HG03196 (cell line): ENCODE results near the gene ANKRD13A.
"Not testable (repeated sequence)": the region's sequence is repeated elsewhere in the genome, so short reads cannot be mapped to it uniquely, and the experiment has no call there.

ENCODE experiments used
- ATAC-seq: cut with Tn5 transposase; IDR thresholded peaks from one replicate; pipeline ENCODE4 v1.9.1; 2021; ENCODE audit not compliant: unreplicated experiment

The ANKRD13A gene

GRCh38 chr12:110047297-110047940, 48.2 kb downstream of the ANKRD13A start:
- ATAC-seq, result no peak

- peak; percentile 99 for ATAC-seq
Observed at GRCh38 chr12:110048242-110049027, 49.2 kb downstream of the ANKRD13A start, which contains the start of gene C12orf76. Gene C12orf76, minus strand, starts transcription at chr12:110048522. Its CDS starts 27 bp downstream, at chr12:110048495.

DNA sequence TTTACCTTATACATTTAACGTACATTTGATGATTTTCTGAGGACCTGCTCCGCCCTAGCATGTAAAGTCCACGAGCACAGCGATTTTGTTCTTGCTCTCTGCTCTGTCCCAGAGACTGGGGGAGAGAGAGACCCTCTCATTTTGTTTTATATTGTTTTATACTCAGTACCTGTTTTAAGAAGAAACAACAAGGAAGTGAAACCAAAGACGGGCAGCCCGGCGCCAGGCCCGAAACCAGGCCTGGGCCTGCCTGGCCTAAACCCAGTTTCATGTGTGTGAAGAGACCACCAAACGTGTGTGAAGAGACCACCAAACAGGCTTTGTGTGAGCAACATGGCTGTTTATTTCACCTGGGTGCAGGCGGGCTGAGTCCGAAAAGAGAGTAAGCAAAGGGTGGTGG, 49.8 kb downstream of the ANKRD13A start:
- ATAC-seq, result not testable (repeated sequence)

- ATAC-seq, result not testable (repeated sequence)
Observed at GRCh38 chr12:110049666-110050065, 50.4 kb downstream of the ANKRD13A start.

GRCh38 chr12:110050927-110051326, 51.7 kb downstream of the ANKRD13A start:
- ATAC-seq, result no peak

DNA sequence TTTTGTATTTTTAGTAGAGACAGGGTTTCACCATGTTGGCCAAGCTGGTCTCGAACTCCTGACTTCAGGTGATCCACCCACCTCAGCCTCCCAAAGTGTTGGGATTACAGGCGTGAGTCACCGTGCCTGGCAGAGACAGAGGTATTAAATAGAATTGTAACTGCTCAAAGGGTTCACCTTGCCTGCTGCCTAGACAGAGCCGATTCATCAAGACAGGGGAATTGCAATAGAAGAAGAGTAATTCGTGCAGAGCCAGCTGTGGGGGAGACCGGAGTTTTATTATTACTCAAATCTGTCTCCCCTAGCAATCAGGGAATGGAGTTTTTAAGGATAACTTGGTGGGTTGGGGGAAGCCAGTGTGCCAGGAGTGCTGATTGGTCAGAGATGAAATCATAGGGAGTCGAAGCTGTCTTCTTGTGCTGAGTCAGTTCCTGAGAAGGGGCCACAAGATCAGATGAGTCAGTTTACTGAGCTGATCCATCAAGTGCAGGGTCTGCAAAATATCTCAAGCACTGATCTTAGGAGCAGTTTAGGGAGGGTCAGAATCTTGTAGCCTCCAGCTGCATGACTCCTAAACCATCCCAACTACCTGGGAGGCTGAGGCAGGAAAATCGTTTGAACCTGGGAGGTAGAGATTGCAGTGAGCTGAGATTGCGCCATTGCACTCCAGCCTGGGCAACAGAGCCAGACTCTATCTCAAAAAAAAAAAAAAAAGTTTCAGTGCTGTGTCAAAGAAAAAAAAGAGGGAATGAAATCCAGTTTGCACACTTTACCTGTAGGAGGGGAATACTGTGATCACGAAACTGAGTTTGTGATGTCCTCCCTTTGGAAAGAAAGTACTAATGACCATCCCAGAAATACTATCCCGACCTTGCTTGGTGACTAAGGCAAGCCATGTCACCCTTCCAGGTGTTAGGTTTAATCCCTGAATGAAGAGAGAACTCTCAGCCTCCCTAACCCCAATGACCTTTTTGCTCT, 56.4 kb downstream of the ANKRD13A start:
- ATAC-seq, result not testable (repeated sequence)

GRCh38 chr12:110056643-110057042, 57.4 kb downstream of the ANKRD13A start:
- ATAC-seq, result not testable (repeated sequence)

DNA sequence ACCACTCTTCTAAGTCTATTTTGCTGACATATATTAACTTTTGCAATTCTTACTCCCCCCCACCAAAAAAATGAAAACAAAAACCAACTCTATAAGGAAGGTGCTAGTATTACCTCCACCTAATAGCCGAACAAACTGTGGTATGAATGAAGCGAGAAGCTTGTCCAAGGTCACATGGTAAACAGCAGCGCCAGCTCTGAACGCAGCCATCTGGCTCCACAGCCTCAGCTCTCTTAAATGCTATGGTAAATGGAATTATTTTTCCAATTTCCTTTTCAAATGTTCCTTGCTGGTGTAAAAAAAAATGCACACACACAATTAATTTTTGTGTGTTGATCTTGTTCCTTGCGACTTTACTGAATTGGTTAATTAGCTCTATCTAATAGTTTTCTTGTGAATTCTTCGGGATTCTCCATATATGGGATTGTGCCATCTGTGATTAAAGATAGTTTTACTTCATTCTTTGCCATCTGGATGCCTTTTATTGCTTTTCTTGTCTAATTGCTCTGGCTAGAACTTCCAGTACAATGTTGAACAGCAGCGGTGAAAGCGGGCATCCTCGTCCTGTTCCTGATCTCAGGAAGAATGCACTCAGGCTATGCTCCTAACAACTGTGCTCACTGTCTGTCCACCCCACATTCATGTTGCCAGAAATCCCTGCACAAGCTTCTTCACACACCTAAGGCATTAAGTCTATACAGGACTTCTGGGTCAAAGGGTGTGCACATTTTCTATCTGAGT, 59.8 kb downstream of the ANKRD13A start:
- ATAC-seq, result no peak

GRCh38 chr12:110059651-110060000, 60.4 kb downstream of the ANKRD13A start:
- no peak for ATAC-seq

- ATAC-seq, result no peak
Observed at GRCh38 chr12:110062241-110062640, 63.0 kb downstream of the ANKRD13A start.

- no peak for ATAC-seq
Observed at GRCh38 chr12:110065540-110065939, 66.3 kb downstream of the ANKRD13A start.

DNA sequence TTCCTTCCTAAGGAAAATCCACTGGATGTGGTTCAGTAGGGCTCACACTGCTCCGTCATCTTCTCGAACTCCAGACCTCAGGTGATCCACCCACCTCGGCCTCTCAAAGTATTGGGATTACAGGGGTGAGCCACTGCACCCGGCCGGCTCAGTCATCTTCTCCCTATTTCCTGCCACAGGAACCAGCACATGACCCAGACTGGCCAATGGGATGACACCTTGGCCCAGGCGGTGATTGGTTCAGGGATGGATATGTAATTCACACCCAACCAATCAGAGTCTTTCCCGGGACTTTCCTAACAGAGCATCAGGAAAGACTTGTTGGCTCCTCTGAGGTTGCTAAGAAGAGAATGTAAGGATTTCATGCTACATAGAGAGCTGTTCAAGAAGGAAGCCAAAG, 68.3 kb downstream of the ANKRD13A start:
- ATAC-seq, result no peak

- ATAC-seq, result not testable (repeated sequence)
Observed at GRCh38 chr12:110068115-110068514, 68.9 kb downstream of the ANKRD13A start.

DNA sequence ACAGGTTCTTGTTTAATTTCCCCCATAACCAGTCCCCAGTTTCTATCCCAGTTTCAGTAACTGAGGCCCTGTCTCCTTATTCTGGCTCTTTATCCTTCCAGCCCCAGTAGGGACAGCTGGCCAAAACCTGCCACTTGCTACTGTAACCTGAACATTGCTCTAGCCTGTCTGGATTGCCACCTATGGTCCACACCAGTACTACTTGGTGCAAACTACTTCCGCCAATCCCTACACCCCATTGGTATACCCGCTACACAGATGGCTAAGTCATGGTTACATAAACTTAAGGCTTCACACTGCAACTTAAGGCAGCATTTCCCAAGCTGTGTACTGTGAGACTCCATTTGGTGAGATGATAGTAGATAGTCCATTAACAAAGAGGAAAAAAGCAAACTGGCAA, 69.4 kb downstream of the ANKRD13A start:
- ATAC-seq, result no peak

DNA sequence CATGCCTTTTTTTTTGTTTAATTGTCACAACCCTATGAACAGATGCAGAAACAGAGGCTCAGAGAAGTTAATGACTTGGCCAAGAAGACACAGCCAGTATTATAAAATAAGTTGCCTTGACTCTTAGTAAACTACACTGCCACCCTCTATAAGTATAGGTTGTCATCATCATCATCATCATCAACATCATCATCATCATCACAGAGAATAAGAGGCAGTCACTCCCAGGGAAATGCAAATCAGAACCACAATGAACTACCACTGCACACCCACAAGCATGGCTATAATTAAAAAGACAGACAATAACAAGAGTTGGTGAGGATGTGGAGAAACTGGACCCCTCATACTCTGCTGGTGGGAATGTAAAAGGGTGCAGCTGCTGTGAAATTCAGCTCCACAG, 72.3 kb downstream of the ANKRD13A start:
- no peak for ATAC-seq

DNA sequence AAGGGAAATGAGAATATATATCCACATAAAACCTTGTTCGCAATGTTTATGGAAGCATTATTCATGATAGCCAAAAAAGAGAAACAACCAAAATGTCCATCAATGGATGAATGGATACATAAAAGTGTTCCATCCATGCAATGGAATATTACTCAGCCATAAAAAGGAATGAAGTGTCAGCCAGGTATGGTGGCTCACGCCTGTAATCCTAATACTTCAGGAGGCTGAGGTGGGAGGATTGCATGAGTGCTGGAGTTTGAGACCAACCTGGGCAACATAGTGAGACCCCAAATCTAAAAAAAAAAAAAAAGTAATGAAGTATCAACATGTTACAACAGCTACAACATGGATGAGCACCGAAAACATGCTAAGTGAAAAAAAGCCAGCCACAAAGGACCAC, 72.7 kb downstream of the ANKRD13A start:
- no peak for ATAC-seq

GRCh38 chr12:110072636-110073035, 73.4 kb downstream of the ANKRD13A start:
- ATAC-seq, result not testable (repeated sequence)

GRCh38 chr12:110073049-110073831, 74.0 kb downstream of the ANKRD13A start:
- ATAC-seq, result no peak

DNA sequence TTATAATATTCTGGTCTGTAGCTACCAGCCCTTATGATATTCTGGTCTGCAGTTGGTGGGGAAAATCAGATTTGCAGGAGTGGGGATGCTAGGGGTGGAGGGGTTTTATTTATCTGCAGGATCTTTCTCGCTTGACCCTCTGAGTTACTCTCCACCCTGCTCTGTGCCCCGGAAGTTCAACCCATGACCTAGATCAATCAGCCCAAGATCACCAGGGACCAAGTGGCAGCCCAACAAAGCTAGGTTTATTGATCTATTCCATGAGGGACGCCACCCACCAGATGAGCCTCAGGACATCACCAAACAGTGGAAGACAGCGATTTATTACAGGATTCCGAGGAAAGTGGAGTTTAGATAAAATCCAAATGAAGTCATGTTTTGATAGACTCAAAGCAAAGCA, 74.9 kb downstream of the ANKRD13A start:
- no peak for ATAC-seq

- no peak for ATAC-seq
Observed at GRCh38 chr12:110075880-110076279, 76.7 kb downstream of the ANKRD13A start.
